Vein endothelial cell (primary cell): ENCODE results near the gene PPM1N. TPM values are rescaled to one million over a fixed set of nuclear protein-coding genes. Genes with fewer than 3 reads are reported as not detected.

Experiments used
- total RNA-seq: library from RNA; depleted of rRNA; stranded (reverse); fragments of >200 nt; gene quantifications from 2 replicates; pipeline ENCODE4 v1.2.3, GENCODE V29; 2012

The PPM1N gene, protein sequence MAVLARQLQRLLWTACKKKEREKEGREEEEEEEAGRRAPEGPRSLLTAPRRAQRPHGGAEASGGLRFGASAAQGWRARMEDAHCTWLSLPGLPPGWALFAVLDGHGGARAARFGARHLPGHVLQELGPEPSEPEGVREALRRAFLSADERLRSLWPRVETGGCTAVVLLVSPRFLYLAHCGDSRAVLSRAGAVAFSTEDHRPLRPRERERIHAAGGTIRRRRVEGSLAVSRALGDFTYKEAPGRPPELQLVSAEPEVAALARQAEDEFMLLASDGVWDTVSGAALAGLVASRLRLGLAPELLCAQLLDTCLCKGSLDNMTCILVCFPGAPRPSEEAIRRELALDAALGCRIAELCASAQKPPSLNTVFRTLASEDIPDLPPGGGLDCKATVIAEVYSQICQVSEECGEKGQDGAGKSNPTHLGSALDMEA
- total RNA-seq: 2.0 and 2.3 TPM in 2 replicates

GRCh38 chr19:45498411-45499195, at the start of gene PPM1N:
TSS of gene PPM1N (plus strand) at chr19:45498443. CDS start at chr19:45498473, 30 bp downstream.

GRCh38 chr19:45467456-45468158, 30.6 kb upstream of the PPM1N start, which contains the start of gene FOSB:
TSS of gene FOSB (plus strand) at chr19:45467996. CDS start at chr19:45468587, 591 bp downstream.

GRCh38 chr19:45506989-45507871, 9.0 kb downstream of the PPM1N start, which contains the start of gene VASP:
TSS of gene VASP (plus strand) at chr19:45507479. CDS start at chr19:45507772, 293 bp downstream.

Other genes with a start within 250 kb of the PPM1N start
- gene MARK4, start 247.2 kb upstream of the PPM1N start, total RNA-seq: 20.4 and 32.7 TPM in 2 replicates
- gene CKM, start 175.6 kb upstream of the PPM1N start, total RNA-seq: not detected in 2 replicates
- gene KLC3, start 157.7 kb upstream of the PPM1N start, total RNA-seq: 0.33 TPM in 1 of 2 replicates, not detected in the other
- 35.6 and 61.1 TPM in 2 replicates for gene ERCC2, start 127.9 kb upstream of the PPM1N start, total RNA-seq
- gene PPP1R13L, start 93.4 kb upstream of the PPM1N start, total RNA-seq: 24.6 and 24.8 TPM in 2 replicates
- 20.9 and 27.5 TPM in 2 replicates for gene POLR1G, start 91.8 kb upstream of the PPM1N start, total RNA-seq
- gene ERCC1, start 74.5 kb upstream of the PPM1N start, total RNA-seq: 84.4 and 98.3 TPM in 2 replicates
- 0.48 and 0.65 TPM in 2 replicates for gene FOSB, start 30.4 kb upstream of the PPM1N start, total RNA-seq
- 6.1 and 13.1 TPM in 2 replicates for gene RTN2, start 1.4 kb upstream of the PPM1N start, total RNA-seq
- gene VASP, start 9.0 kb downstream of the PPM1N start, total RNA-seq: 195 and 198 TPM in 2 replicates
- 15.0 and 15.4 TPM in 2 replicates for gene OPA3, start 86.4 kb downstream of the PPM1N start, total RNA-seq
- gene GPR4, start 103.8 kb downstream of the PPM1N start, total RNA-seq: 5.2 and 6.7 TPM in 2 replicates
- 11.9 and 14.0 TPM in 2 replicates for gene EML2, start 141.0 kb downstream of the PPM1N start, total RNA-seq
- gene GIPR, start 169.8 kb downstream of the PPM1N start, total RNA-seq: under 0.01 TPM in 1 of 2 replicates, not detected in the other
- 219 and 256 TPM in 2 replicates for gene SNRPD2, start 193.5 kb downstream of the PPM1N start, total RNA-seq
- 20.6 and 20.8 TPM in 2 replicates for gene QPCTL, start 194.2 kb downstream of the PPM1N start, total RNA-seq
- gene FBXO46, start 232.5 kb downstream of the PPM1N start, total RNA-seq: 13.2 and 17.0 TPM in 2 replicates
- not detected in 2 replicates for gene MEIOSIN, start 235.0 kb downstream of the PPM1N start, total RNA-seq